Measurements from ENCODE around the gene PHF2.

PHF2 gene

DNA sequence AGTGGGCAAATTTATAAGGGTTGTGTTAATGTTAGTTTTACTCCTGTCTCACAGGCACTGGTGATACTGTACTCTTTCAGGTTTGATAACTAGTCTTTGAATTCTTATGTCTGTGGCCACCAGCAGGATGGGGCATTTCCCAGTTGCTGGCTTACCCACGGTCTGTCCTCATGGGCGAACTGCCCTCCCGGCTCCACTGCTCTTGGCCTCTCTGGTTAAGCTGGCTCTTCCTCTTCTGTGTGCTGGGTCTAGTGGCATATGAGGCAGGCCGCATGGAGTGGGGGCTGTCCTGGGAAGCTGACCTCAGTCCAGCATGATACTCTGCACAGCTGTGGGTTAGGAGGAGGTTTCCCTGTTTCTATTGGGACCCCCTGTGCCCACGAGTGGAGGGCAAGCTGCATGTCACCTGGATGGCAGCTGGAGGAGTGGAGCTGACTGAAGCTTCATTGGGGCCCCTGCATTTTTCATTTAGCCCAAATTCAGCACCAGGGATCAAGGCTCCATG, 19.5 kb downstream of the PHF2 start:
- TF ChIP-seq POLR2A (IDR thresholded peaks at IDR 0.05; ENCODE audit: low read depth, low read length) = no peak
- FAIRE-seq = no peak

DNA sequence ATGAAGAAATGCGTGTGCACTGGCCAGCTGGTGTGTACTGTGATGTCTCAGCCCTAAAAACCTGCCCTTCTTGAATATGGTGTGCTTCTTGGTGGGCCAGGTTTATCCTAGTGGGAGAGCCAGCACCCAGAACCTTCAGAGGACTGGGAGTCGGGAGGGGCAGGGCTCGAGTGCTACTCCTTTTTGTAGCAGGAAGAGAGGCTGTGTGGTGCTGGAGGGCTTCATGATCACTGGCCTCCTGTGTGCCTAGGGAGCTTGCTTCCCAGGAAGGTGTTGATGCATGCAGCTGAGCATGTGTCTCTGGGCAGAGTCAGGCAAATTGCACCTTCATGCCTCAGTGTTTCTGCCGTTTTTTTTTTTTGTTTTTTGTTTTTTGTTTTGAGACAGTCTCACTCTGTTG, 20.0 kb downstream of the PHF2 start:
- no peak for DNase-seq (ENCODE audit: insufficient read length, low spot score)
- TF ChIP-seq POLR2A (IDR thresholded peaks at IDR 0.05; ENCODE audit: low read depth, low read length) = no peak
- FAIRE-seq = no peak

More for the DNA sequence above, 19.5 kb downstream of the PHF2 start:
- no peak for DNase-seq (ENCODE audit: insufficient read length, low spot score)

DNA sequence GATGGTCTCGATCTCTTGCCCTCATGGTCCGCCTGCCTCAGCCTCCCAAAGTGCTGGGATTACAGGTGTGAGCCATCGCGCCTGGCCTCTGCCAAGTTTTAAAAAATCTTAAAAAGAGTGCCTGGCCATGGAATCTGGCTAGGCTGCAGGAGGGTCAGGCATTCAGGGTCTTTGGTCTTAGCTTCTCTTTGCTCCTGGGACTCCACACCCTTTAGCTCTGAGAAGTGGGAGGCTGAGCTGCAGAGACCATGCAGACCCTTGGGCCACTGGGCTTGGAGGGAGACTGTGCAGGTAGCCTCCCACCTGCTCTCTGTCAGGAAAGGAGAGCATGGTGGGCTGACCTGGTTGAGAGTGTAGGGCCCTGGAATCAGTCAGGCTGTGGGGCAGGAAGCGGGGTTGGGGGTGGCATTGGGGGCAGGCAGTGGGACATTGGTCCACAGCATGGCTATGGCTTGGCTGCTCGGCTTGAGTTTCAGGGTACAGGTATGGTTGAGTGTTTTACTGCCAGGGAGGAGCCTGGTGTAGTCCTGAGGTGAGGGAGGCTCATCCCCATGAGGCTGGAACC, 20.8 kb downstream of the PHF2 start:
- no peak for TF ChIP-seq POLR2A (IDR thresholded peaks at IDR 0.05; ENCODE audit: low read depth, low read length)
- FAIRE-seq (no peak), DNase-seq (ENCODE audit: insufficient read length, low spot score) (no peak)

DNA sequence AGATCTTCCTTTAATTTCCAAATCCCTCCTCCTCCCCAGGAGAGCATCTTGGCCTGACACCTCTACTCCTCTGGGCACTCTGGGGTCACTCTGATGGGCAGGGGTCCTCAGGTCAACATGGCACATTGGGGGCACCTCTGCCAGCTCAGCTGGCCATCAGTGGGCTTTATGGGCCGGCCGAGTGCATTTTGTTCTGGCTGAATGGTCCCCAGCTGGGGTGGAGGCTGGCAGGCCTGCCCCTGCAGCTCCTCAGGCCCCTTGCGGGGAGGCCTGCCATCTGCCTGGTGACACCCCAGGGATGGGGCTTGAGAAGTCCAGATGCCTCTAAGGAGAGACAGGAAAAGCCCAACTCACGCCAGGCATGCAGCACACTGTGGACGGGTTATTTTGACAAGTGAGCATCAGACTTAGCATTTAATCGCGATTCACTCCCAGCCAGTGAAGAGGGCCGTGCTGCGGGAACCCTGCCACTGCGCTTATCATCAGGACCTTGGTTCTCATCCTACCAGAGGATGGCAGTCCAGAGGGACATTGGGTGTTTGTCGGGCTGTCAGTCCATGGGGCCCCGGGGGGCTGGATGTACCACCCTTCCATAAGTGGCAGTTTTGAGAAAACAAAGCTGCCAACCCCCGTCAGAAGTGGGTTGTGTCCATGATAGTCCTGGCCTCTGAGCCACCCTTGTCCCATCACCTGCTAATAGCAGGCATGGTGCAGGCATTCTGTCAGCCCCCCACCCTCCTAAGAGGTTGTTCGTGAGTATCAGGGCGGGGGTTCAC, 21.7 kb downstream of the PHF2 start:
- TF ChIP-seq POLR2A (IDR thresholded peaks at IDR 0.05; ENCODE audit: low read depth, low read length) = no peak
- no peak for DNase-seq (ENCODE audit: insufficient read length, low spot score)
- FAIRE-seq = no peak

DNA sequence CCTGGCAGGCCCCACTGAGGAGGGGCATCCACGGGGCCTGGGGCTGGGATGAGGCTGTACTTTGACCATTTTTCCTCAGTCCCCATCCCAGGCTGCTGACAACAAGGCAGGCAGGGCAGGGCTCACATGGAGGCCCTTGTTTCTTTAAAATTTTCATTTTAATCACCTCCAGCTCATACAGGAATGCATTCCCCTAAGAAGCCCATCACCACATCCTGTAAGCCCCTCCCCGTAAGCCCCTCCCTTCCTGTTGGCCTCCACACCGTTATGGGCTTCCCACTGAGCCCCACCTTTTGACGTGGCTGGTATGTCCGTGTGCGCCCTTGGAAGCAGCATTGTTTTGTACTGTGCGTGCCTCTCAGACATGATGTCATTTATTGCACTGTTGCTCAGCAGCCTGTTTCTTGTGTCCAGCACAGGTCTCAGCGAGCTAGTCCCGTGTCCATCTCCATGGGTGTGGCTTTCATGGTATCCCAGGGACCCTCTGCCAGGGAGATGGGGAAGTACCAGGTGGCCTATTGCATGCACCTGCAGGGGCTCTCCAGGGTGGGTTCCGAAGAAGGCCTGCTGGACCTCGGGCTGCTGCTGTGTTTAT, 22.4 kb downstream of the PHF2 start:
- FAIRE-seq = no peak
- TF ChIP-seq POLR2A (IDR thresholded peaks at IDR 0.05; ENCODE audit: low read depth, low read length) = no peak
- no peak for DNase-seq (ENCODE audit: insufficient read length, low spot score)

DNA sequence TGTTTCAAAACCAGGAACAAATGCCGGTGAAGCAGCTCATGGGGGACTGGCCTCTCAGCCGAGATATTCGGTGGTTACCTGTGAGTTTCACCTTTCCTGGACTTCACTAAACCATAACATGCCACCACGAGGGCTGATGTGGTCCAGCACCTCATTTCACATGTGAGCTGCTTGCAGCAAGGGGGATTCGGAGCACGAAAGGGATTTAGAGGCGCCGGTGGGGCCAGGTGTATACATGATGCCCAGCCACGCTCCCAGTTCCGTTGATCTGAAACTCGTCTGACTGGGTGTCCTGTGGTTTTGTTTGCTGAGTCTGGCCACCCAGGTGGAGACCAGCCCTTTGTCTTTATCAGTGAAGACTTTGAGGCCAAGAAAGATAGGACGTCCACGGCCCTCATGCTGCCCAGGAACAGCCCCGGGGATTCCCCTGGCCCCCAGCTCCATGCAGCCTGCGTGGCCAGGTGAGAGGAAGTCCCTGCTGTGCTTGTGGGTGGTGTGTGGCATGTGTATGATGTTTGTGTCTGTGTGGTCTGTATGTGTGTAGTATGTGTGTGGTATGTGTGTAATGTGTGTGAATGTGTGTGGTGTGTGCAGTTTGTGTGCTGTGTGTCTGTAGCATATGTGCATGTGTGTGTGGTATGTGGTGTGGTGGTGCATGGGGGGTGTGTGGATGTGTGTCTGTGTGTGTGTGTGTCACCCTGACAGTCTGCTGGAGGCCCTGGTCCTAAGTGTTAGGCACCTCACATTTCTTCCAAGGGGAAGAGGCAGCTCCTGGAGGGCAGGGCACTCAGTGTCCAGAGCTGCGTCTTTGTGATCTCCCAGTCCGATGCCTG, 23.4 kb downstream of the PHF2 start:
- TF ChIP-seq POLR2A (IDR thresholded peaks at IDR 0.05; ENCODE audit: low read depth, low read length) = no peak
- FAIRE-seq = no peak
- no peak for DNase-seq (ENCODE audit: insufficient read length, low spot score)

DNA sequence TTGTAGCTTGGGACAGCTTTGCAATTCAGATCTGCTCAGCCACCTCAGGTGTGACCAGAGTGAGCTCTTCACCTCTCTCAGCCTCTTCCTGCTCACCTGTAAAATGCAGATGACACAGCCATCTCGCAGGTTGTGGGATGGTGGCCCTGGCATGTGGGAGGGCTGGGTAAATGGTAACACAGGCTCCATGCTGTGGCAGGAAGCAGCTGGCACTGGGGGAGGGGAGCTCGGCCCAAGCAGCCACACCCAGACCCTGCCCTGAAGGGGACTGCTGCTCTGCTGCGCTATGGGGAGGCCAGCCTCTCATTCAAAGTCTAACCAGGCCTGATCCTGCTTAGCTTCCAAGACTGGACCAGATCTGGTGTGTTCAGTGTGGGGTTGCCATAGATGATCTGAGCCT, 24.1 kb downstream of the PHF2 start:
- FAIRE-seq (no peak), DNase-seq (ENCODE audit: insufficient read length, low spot score) (no peak)
- no peak for TF ChIP-seq POLR2A (IDR thresholded peaks at IDR 0.05; ENCODE audit: low read depth, low read length)

DNA sequence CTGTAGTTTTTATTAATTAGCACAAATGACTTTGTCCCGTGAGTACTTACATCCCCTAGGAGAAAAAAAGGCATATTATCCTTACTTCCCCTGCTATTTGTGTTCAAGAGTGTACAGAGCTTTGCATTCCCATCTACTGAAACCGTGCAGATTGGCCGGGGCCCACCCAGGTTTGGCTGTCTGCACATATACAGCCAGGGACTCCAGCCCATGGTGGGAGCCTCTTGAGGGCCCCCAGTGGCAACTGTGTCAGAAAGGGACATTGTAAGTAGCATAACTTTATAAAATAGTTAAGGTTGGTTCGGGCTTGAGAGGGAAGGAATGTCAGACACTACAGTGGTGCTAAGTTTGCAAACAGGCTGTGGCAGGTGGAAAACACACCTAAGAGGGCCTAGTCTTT, 24.7 kb downstream of the PHF2 start:
- TF ChIP-seq POLR2A (IDR thresholded peaks at IDR 0.05; ENCODE audit: low read depth, low read length) = no peak
- DNase-seq (ENCODE audit: insufficient read length, low spot score) (no peak), FAIRE-seq (no peak)

DNA sequence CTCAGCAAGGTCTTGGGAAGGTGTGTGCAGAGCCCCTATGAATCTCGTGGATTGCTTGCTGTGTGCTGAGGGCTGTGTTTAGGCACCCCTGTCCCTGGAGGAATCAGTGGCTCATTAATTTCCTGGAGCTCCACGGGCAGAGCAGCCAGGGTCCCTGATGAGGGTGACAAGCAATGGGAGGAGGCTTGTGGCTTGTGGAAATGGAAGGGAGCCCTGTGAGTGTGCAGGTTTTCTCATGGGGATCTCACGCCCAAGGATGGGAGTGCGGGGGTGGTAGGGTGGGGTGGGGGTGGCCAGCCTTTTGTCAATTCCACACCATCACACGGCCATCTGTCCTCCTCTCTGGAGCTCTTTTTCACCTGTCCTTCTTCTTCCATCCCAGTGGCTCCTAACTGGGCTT, 25.3 kb downstream of the PHF2 start:
- FAIRE-seq = no peak

DNA sequence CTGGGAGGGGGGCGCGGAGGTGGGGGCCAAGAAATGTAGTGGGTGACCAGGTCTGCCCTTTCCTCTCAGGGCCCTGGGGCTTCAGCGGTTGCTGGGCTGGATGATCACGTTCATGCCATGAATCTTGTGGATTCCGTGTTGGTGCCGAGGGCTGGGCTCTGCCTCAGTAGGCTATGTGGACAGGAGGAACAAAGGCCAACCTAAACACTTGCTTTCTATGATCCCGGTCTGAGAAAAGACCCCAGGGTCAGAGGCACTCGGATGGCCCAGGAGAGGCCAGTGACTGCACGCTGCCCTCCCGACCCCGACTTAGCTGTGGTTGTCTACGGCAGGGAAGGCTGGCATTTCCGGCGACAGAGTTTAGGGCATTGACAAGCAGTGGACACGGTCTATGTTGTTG, 26.6 kb downstream of the PHF2 start:
- TF ChIP-seq POLR2A (IDR thresholded peaks at IDR 0.05; ENCODE audit: low read depth, low read length) = no peak
- DNase-seq (ENCODE audit: insufficient read length, low spot score) = no peak
- no peak for FAIRE-seq

More for the DNA sequence above, 25.3 kb downstream of the PHF2 start:
- DNase-seq (ENCODE audit: insufficient read length, low spot score) = no peak
- no peak for TF ChIP-seq POLR2A (IDR thresholded peaks at IDR 0.05; ENCODE audit: low read depth, low read length)

DNA sequence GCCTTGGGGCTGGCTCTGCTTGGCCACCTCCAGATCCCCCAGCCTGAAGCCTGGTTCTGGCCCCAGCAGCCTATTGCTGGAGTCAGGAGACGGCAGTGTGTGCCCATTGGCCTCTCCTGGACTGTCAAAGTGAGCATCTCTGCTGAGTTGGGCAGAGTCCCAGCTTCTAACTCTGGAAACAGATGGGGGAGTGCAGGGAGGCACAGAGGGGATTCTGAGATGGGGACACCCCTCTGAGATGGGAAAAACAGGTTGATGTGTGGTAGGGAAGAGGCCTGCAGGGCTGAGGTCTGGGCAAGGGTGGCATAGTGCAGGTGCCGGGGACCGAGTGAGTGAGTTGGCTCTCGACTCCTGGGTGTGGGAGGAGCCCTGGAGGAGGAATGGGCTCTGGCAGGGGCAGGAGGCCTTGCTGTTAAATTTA, 27.5 kb downstream of the PHF2 start:
- DNase-seq (ENCODE audit: insufficient read length, low spot score) = no peak
- no peak for FAIRE-seq
- no peak for TF ChIP-seq POLR2A (IDR thresholded peaks at IDR 0.05; ENCODE audit: low read depth, low read length)

DNA sequence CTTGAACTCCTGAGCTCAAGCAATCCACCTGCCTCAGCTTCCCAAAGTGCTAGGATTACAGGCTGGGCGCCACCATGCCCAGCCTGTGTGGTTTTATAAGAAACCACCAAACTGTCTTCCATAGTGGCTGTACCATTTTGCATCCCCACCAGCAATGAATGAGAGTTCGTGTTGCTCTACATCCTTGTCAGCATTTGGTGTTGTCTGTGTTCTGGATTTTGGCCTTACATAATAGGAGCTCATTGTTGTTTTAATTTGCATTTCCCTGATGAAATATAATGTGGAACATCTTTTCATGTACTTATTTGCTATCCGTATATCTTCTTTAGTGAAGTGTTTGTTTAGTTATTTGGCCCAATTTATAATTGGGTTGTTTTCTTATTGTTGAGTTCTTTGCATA, 29.8 kb downstream of the PHF2 start:
- no peak for DNase-seq (ENCODE audit: insufficient read length, low spot score)
- TF ChIP-seq POLR2A (IDR thresholded peaks at IDR 0.05; ENCODE audit: low read depth, low read length) = no peak
- FAIRE-seq = no peak

DNA sequence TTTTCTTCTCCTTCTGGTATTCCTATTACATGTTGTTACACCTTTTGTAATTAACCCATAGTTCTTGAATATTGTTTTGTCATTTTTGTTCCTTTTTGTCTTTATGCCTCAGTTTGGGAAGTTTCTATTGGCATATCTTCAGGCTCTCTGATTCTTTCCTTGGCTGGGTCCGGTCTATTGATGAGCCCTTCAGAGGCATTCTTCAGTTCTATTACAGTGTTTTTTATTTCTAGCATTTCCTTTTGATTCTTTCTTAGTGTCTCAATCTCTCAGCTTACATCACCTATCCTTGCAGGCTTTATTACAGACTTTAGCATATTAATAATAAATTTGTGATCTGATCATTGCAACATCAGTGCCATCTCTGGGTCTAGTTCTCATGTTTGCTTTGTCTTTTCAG, 33.8 kb downstream of the PHF2 start:
- no peak for DNase-seq (ENCODE audit: insufficient read length, low spot score)
- no peak for TF ChIP-seq POLR2A (IDR thresholded peaks at IDR 0.05; ENCODE audit: low read depth, low read length)
- FAIRE-seq = no peak

Measured in H54 (cell line).